Measurements from ENCODE around the gene CBX4.

The CBX4 gene

DNA sequence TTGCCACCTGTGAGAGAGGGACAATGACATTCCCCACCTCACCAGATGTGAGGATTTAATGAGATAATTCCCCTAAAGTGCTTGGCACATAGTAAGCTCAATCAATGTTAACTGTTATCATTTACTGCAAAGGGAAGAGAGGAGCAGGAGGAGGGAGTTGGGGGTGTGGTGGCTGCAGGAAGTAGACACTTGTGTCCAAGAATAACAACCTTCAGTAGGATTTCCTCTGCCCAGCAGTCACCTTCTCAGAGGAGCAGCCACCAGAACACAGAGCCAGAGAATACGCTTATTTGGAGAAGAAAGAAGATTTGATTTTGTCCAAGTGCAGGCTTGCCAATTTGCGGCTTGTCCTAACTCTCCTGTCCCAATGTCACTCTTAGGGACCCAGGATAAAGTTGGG, 10.2 kb downstream of the CBX4 start:
- no peak for DNase-seq

GRCh38 chr17:79826841-79827578, 12.2 kb downstream of the CBX4 start:
- no peak for DNase-seq

GRCh38 chr17:79826204-79826680, 13.0 kb downstream of the CBX4 start:
- DNase-seq, result no peak

GRCh38 chr17:79825580-79825921, 13.7 kb downstream of the CBX4 start:
- DNase-seq, result no peak

DNA sequence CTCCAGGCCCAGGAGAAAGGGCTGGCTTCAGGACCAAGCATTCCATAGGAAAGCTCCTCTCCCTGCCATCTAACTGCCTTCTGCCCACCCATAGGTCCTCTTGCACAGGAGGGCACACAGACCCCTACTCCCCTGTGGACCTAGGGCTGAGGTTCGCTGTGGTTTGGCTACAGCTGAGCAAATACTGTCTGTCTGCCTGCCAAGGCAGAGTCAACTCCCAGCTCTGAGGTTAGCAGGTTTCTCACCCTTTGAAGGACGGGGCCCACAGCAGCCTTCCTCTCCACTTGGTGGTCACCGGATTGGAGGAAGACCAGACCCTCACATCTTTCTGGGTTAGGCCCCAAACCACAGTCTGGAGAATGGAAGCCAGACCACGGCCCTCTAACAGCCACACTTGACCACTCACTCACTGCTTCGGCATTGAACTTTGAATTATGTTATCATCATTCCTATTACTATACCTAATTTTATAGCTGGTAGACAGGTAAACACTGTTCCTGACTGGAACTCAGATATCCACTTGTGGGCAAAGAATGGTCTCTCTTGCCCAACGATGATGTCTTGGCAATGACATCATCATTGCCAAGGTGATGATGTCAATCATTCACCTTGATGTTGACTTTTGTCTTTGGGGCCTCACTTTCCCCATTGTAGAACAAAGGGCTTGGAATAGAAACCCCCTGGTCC, 14.2 kb downstream of the CBX4 start:
- no peak for DNase-seq

DNA sequence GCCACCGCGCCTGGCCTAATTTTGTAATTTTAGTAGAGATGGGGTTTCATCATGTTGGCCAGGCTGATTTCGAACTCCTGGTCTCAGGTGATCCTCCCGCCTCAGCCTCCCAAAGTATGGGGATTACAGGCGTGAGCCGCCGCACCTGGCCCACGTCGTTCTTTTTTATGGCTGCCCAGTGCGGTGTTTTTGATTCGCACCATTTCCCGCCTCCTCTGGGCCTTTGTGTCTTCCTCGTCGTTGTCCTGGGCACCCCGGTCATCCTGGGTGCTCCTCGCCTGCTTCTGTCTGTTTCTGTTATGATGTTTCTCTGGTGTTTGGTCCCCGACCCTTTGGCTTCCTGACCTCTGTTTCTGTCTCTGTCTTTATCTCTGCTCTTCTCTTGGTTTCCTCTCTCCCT, 15.0 kb downstream of the CBX4 start:
- no peak for DNase-seq

GRCh38 chr17:79822583-79823124, 16.6 kb downstream of the CBX4 start:
- DNase-seq, result no peak

DNA sequence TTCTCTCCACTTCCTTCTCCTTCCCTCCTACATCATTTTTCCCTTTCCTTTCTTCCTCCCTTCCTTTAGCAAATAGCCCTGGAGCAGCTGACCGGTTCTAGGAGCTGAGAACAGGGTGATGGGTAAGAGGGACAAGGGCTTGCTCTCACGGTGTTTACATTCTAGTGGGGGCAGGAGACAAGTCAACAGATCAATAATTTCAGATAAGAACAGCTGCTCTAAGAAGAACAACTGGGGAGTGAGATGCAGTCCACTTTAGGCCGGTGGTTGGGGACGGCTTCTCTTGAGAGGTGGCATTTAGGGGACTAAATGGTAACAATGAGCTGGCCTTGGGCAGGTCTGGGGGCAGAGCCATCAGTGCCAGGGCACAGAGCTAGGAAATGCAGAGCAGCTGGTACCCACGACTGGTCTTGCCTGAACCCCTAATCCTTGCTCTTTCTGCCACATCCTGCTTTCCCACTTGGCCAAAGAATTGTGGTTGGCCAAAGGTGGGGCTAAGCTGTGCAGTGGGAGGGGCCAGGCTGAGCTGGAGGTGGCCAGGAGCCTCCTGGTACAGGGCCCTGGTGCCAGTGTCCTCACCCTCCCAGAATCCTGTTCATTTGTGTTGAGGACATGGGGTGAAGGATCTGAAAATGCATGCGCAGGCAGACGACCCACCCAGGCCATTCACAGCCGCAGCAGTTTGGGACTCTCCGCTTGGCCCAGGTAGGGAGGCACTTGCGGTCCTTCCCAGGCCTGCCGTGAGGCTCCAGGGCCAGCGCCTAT, 17.7 kb downstream of the CBX4 start:
- DNase-seq, result no peak

DNA sequence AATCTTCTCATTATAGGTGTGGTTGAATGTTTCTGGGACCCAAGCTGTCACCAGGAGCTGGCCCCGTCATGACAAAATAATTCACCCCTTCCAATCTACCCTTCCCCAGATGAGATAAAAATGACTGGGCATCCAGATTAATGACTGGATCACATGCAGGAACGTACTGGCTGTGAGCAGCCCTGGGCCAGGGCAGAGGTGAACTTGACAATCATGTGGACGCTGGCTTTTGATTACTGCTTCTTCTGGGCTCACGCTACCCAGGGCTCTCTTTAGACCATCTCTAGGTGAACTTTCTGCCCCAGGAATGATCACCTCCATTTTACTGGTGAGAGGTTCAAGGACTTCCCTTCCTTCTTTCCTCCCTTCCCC, 18.3 kb downstream of the CBX4 start:
- DNase-seq, result no peak

DNA sequence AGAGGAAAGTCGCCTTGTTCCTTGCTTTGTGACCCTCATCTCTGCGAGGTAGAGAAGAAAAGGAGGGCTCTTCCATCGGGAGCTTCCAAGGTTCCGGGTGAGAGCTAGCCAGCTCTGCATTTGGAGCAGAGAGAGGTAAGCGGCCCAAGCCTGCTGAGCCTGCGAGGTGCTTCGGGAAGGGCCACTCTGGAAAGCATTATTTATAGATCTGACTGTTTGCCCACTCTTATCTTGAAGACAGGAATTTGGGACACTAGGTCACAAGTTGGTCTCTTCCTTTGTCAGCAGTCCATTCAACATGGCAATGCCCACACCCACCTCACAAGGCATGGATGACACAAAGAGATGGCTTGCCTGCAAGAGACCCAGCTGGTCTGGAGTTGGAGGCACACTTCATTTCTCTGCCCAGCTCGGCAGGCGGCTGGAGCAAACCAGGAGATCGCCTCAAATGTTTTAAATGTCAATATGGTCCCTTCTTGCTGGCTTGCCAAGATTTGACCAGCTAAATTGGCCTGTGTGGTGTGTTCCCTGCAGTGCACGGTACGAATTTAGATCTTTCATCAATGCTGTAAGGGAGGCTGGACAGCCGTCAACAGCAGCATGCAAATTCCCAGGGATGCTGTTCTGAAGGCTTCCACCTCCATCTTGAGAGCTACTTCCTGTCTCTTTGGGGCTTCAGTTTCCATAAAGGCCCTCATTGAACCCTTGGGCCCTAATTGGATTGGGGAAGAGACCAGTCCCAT, 19.5 kb downstream of the CBX4 start:
- no peak for DNase-seq

GRCh38 chr17:79819085-79819484, 20.2 kb downstream of the CBX4 start:
- no peak for DNase-seq

DNA sequence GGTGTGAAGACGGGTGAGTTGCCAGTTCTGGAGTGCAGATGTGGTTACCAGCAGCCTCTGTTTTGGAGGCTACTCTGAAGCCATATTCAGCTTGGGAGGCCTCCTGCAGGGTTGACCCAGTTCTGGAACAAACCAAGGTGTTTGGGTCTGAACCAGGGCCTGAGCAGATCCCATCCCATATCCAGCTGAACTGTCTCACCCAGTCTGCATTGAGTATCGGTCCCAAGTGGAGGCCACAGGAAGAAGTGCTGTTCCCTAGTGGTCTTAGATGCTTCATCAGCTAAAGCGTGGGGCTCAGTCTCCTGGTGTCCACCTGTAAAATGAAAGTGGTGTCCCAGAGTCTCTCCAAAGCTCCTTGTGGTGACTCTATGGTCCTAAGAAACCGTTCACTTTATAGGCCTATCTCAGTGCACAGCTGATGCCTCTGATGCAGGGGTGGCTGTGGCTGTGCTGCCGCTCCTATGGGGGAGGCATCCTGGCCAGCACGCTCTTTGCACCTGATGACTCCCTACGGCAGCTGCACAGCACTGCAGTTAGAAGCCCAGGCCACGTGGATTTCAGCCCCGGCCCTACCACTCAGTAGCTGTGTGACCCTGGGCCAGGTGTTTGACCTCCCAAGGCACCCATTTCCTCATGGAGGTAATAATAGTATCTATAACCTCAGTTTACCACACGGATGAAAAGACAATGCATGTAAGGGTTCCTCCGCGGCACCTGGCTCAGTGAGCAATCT, 21.0 kb downstream of the CBX4 start:
- DNase-seq, result no peak

GRCh38 chr17:79815836-79816461, 23.3 kb downstream of the CBX4 start:
- no peak for DNase-seq

DNA sequence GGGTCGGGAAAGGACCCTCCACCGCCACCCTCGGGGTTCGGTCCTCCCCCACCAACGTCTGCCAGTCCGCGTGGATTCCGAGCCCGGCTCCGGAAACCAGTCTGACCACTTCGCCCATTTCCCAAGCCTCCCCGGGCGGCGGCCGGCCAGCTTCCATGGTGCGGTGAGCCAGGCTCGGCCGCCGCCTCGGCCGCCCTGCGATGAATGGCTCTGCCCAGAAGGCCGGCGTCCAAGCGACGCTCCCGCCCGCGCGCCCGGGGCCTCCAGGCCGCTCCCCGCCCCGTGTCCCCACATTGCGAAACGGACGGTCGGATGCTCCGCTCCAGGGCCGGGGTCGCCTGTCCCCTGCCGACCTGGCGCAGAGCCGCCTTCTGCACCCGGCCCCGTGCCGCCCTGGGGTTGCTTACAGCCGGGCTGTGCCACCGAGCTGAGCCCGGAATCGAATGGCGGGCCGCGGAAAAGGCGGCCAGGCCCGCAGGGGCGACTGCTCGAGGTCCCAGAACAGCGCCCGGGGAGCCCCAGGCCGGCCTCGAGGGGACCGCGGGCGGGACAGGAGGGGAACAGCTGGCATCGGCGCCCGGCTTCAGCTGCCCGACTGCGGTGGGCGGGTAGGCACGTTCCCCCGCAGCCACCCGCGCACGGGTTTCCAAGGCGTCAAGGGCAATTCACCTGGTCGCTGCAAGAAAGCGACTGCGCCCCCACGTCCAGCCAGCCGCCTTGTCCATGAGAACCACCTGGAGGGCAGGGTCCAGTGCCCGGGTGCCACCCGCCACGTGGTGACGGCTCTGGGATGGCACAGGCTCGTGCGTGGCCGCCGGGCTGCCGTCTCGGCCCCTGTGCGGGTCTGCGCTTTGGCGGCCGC, 24.0 kb downstream of the CBX4 start:
- no peak for DNase-seq

GRCh38 chr17:79814127-79814973, 24.9 kb downstream of the CBX4 start:
- no peak for DNase-seq

DNA sequence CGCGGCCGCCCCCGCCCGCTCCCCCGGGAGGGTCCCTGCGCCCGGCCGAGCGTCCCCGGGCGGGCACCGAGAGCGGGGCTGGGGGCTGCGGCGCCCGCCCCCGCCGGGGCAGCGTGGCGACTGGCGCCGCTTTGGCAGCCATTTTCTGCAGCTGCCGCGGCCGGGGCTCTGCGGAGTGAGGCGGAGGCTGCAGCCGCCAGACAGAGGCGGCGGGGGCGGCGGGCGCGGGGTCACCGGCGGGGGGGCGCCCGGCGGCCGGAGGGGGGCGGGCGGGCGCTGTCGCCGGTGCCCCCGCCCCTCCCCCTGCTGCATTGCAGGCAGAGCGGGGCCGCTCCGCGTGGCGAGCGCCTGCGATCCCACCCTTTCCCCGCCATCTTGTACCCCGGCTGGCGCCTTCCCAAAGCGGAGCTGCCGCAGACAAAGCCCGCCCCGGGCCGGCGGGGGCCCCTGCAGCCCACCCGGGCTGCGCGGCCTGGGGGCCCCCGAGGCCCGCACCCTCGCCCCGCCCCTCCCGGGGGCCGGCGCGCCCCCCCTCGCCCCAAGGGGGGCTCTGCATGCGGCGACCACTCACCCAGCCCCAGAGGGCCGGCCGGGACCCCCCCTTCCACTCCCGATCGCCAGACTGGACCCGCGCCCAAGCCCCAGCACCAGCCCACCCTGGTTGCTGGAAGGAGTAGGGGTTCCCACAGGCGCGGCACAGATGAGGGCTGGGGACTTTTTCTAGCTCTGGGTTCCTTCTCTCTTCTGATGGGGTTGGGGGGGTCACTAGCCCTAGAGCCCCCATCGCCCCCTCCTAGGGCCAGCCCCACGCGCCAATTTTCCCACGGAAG, 25.7 kb downstream of the CBX4 start:
- no peak for DNase-seq

GRCh38 chr17:79812353-79813258, 26.6 kb downstream of the CBX4 start:
- DNase-seq, result no peak

- no peak for DNase-seq
Observed at GRCh38 chr17:79811868-79812352, 27.3 kb downstream of the CBX4 start.
